ENCODE measurements around the gene POLE. TPM values are rescaled to one million over a fixed set of nuclear protein-coding genes. Genes with fewer than 3 reads are reported as not detected.
"Not testable (repeated sequence)": the region's sequence is repeated elsewhere in the genome, so short reads cannot be mapped to it uniquely, and the experiment has no call there.

The POLE gene
- total RNA-seq, 1 experiment from 2014 or later = 200 TPM

GRCh38 chr12:132695431-132695830, 8.3 kb upstream of the POLE start:
- CTCF ChIA-PET = no interaction called here
- H3K9me3 Mint-ChIP-seq (ENCODE audit: low read depth, unreplicated experiment) = no peaks in the 10 kb centered on the region
- H3K27me3 Mint-ChIP-seq (ENCODE audit: unreplicated experiment) = no peaks in the 10 kb centered on the region
- no peak overlapping the region for H3K4me3 Mint-ChIP-seq (ENCODE audit: low read depth, unreplicated experiment)
- no TSS peak for BruUV-seq (replicated peaks)
- DNase-seq = no peak
- no peak for TF ChIP-seq CTCF (IDR thresholded peaks at IDR 0.05; ENCODE audit: unreplicated experiment)
- peaks cover 3% of the 10 kb centered on the region for H3K4me1 Mint-ChIP-seq (ENCODE audit: low read depth, unreplicated experiment)
- intact Hi-C loops (cut with micrococcal nuclease; ENCODE audit: unreplicated experiment) = no loop called here
- peaks cover 44% of the 10 kb centered on the region for H3K36me3 Mint-ChIP-seq (ENCODE audit: insufficient read depth, unreplicated experiment)
- H3K27ac Mint-ChIP-seq (ENCODE audit: unreplicated experiment) = no peak overlapping the region

- H3K4me3 Mint-ChIP-seq (ENCODE audit: low read depth, unreplicated experiment); H3K9me3 Mint-ChIP-seq (ENCODE audit: low read depth, unreplicated experiment); DNase-seq; H3K4me1 Mint-ChIP-seq (ENCODE audit: low read depth, unreplicated experiment); H3K27me3 Mint-ChIP-seq (ENCODE audit: unreplicated experiment); H3K27ac Mint-ChIP-seq (ENCODE audit: unreplicated experiment); intact Hi-C loops (cut with micrococcal nuclease; ENCODE audit: unreplicated experiment); BruUV-seq (replicated peaks): not testable (repeated sequence)
- H3K36me3 Mint-ChIP-seq (ENCODE audit: insufficient read depth, unreplicated experiment) = peaks cover 43% of the 10 kb centered on the region
- CTCF ChIA-PET = interaction anchor here (0.8 kb wide), 1 partner anchor 40 kb away, joined by 4 read pairs; no protein-coding TSS in a partner anchor
Measured at GRCh38 chr12:132694888-132695287, 7.7 kb upstream of the POLE start.

GRCh38 chr12:132692030-132692429, 4.9 kb upstream of the POLE start:
- intact Hi-C loops (cut with micrococcal nuclease; ENCODE audit: unreplicated experiment); H3K27me3 Mint-ChIP-seq (ENCODE audit: unreplicated experiment); H3K4me1 Mint-ChIP-seq (ENCODE audit: low read depth, unreplicated experiment); H3K27ac Mint-ChIP-seq (ENCODE audit: unreplicated experiment); H3K9me3 Mint-ChIP-seq (ENCODE audit: low read depth, unreplicated experiment); DNase-seq; H3K4me3 Mint-ChIP-seq (ENCODE audit: low read depth, unreplicated experiment); BruUV-seq (replicated peaks); CTCF ChIA-PET: not testable (repeated sequence)
- peaks cover 31% of the 10 kb centered on the region for H3K36me3 Mint-ChIP-seq (ENCODE audit: insufficient read depth, unreplicated experiment)

GRCh38 chr12:132690112-132690511, 3.0 kb upstream of the POLE start:
- no TSS peak for BruUV-seq (replicated peaks)
- CTCF ChIA-PET = no interaction called here
- H3K9me3 Mint-ChIP-seq (ENCODE audit: low read depth, unreplicated experiment) = no peaks in the 10 kb centered on the region
- no peaks in the 10 kb centered on the region for H3K27me3 Mint-ChIP-seq (ENCODE audit: unreplicated experiment)
- peaks cover 12% of the 10 kb centered on the region for H3K4me1 Mint-ChIP-seq (ENCODE audit: low read depth, unreplicated experiment)
- H3K4me3 Mint-ChIP-seq (ENCODE audit: low read depth, unreplicated experiment) = no peak overlapping the region
- no peak for DNase-seq
- H3K36me3 Mint-ChIP-seq (ENCODE audit: insufficient read depth, unreplicated experiment) = peaks cover 41% of the 10 kb centered on the region
- no peak overlapping the region for H3K27ac Mint-ChIP-seq (ENCODE audit: unreplicated experiment)
- no peak for TF ChIP-seq CTCF (IDR thresholded peaks at IDR 0.05; ENCODE audit: unreplicated experiment)
- intact Hi-C loops (cut with micrococcal nuclease; ENCODE audit: unreplicated experiment) = no loop called here

GRCh38 chr12:132689227-132689626, 2.1 kb upstream of the POLE start:
- no peak for DNase-seq
- Mint-ChIP-seq H3K27ac (ENCODE audit: unreplicated experiment) (no peak overlapping the region), H3K36me3 (ENCODE audit: insufficient read depth, unreplicated experiment) (peaks cover 42% of the 10 kb centered on the region), H3K4me1 (ENCODE audit: low read depth, unreplicated experiment) (peaks cover 15% of the 10 kb centered on the region), H3K9me3 (ENCODE audit: low read depth, unreplicated experiment) (no peaks in the 10 kb centered on the region), H3K4me3 (ENCODE audit: low read depth, unreplicated experiment) (peak overlapping the region; percentile 25), H3K27me3 (ENCODE audit: unreplicated experiment) (no peaks in the 10 kb centered on the region)
- intact Hi-C loops (cut with micrococcal nuclease; ENCODE audit: unreplicated experiment) = no loop called here
- BruUV-seq (replicated peaks) = no TSS peak
- no peak for TF ChIP-seq CTCF (IDR thresholded peaks at IDR 0.05; ENCODE audit: unreplicated experiment)
- CTCF ChIA-PET = no interaction called here

Data from Calu3 (cell line).